ENCODE results near the gene BMP4.

Gene BMP4

DNA sequence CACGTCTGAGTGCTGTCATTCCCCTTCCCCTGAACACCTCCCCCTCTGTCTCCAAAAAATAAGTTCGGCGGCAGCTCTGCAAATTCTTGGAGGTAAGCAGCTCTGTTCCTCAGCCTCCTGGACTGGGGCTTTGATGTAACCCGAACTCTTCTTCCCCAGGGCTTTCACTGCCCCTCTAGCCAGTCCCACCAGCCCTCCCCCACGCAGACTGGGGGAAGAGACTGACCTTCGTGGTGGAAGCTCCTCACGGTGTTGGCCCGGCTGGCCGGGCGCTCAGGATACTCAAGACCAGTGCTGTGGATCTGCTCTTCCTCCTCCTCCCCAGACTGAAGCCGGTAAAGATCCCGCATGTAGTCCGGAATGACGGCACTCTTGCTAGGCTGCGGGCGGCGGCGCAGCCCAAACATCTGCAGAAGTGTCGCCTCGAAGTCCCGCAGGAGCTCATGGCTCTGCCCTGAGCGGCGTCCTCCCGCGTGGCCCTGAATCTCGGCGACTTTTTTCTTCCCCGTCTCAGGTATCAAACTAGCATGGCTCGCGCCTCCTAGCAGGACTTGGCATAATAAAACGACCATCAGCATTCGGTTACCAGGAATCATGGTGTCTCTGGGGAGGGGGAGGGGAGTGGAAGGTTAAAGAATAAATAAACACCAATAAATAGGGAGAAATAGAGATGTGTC lies 4.9 kb downstream of the BMP4 start:
- H3K27me3 ChIP-seq (ENCODE audit: control insufficient read depth, low read length): peaks cover 23% of the 10 kb centered on the region
- no peak overlapping the region for H3K4me2 ChIP-seq (ENCODE audit: low read length)
- H3K79me2 ChIP-seq (ENCODE audit: control insufficient read depth, low read length): no peaks in the 10 kb centered on the region
- H3F3A ChIP-seq (ENCODE audit: control insufficient read depth, insufficient read depth): no peaks in the 10 kb centered on the region
- H3K4me1 ChIP-seq (ENCODE audit: control insufficient read depth, low read length): peaks cover 4% of the 10 kb centered on the region; the same call in 1 of the 2 replicates
- TF ChIP-seq CTCF (IDR thresholded peaks at IDR 0.05; ENCODE audit: low read depth, low read length, poor library complexity, severe bottlenecking) (no peak), EZH2phosphoT487 (IDR thresholded peaks at IDR 0.05; ENCODE audit: borderline replicate concordance, low read length) (no peak)
- no peaks in the 10 kb centered on the region for H3K9me3 ChIP-seq (ENCODE audit: control insufficient read depth, insufficient read depth, low read length)
- no peak overlapping the region for H3K27ac ChIP-seq (ENCODE audit: low read depth, low read length)
- no peaks in the 10 kb centered on the region for H3K36me3 ChIP-seq (ENCODE audit: control insufficient read depth, low read length)
- H3K9me2 ChIP-seq (replicated peaks; ENCODE audit: control insufficient read depth, low read length): no peaks in the 10 kb centered on the region
- no peak overlapping the region for H3K4me3 ChIP-seq (ENCODE audit: low read length)
- H4K20me1 ChIP-seq (ENCODE audit: control insufficient read depth, insufficient read depth, low read depth, low read length): no peaks in the 10 kb centered on the region

DNA sequence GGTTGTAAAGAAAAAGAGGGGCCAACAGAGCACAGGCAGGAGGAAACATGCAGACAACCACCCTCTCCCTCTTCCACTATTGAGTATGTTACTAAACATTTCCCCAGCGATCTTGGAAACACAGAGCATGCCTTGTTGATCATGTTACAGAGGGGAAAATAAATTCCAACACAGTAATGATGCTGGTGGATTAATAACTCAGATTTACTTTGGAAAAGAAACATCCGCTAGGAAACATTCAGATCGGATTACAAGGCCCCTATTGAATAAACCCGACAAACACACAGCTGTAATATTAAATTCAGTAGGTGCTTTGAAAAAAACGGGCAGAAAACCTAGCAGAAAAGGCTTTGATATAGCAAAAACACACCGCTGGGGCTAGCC lies 5.4 kb downstream of the BMP4 start:
- no peaks in the 10 kb centered on the region for H3K9me3 ChIP-seq (ENCODE audit: control insufficient read depth, insufficient read depth, low read length)
- no peak overlapping the region for H3K4me3 ChIP-seq (ENCODE audit: low read length)
- no peaks in the 10 kb centered on the region for H3K9me2 ChIP-seq (replicated peaks; ENCODE audit: control insufficient read depth, low read length)
- H3F3A ChIP-seq (ENCODE audit: control insufficient read depth, insufficient read depth): no peaks in the 10 kb centered on the region
- TF ChIP-seq EZH2phosphoT487 (IDR thresholded peaks at IDR 0.05; ENCODE audit: borderline replicate concordance, low read length): no peak
- TF ChIP-seq CTCF (IDR thresholded peaks at IDR 0.05; ENCODE audit: low read depth, low read length, poor library complexity, severe bottlenecking): no peak
- H3K27ac ChIP-seq (ENCODE audit: low read depth, low read length): no peak overlapping the region
- peaks cover 23% of the 10 kb centered on the region for H3K27me3 ChIP-seq (ENCODE audit: control insufficient read depth, low read length)
- H4K20me1 ChIP-seq (ENCODE audit: control insufficient read depth, insufficient read depth, low read depth, low read length): no peaks in the 10 kb centered on the region
- H3K4me2 ChIP-seq (ENCODE audit: low read length): no peak overlapping the region
- H3K4me1 ChIP-seq (ENCODE audit: control insufficient read depth, low read length): peaks cover 3% of the 10 kb centered on the region; the same call in 1 of the 2 replicates
- H3K79me2 ChIP-seq (ENCODE audit: control insufficient read depth, low read length): no peaks in the 10 kb centered on the region
- no peaks in the 10 kb centered on the region for H3K36me3 ChIP-seq (ENCODE audit: control insufficient read depth, low read length)

GRCh38 chr14:53950031-53950793 lies 6.4 kb downstream of the BMP4 start:
- Histone ChIP-seq H3K4me3 (ENCODE audit: low read length) (no peak overlapping the region), H3K4me2 (ENCODE audit: low read length) (no peak overlapping the region), H3K9me2 (replicated peaks; ENCODE audit: control insufficient read depth, low read length) (no peaks in the 10 kb centered on the region), H3K27ac (ENCODE audit: low read depth, low read length) (no peak overlapping the region), H3K4me1 (ENCODE audit: control insufficient read depth, low read length) (peaks cover 3% of the 10 kb centered on the region; the same call in 1 of the 2 replicates), H3K36me3 (ENCODE audit: control insufficient read depth, low read length) (no peaks in the 10 kb centered on the region), H3F3A (ENCODE audit: control insufficient read depth, insufficient read depth) (no peaks in the 10 kb centered on the region), H3K27me3 (ENCODE audit: control insufficient read depth, low read length) (peaks cover 14% of the 10 kb centered on the region), H3K79me2 (ENCODE audit: control insufficient read depth, low read length) (no peaks in the 10 kb centered on the region), H4K20me1 (ENCODE audit: control insufficient read depth, insufficient read depth, low read depth, low read length) (no peaks in the 10 kb centered on the region), H3K9me3 (ENCODE audit: control insufficient read depth, insufficient read depth, low read length) (no peaks in the 10 kb centered on the region)
- TF ChIP-seq EZH2phosphoT487 (IDR thresholded peaks at IDR 0.05; ENCODE audit: borderline replicate concordance, low read length) (no peak), CTCF (IDR thresholded peaks at IDR 0.05; ENCODE audit: low read depth, low read length, poor library complexity, severe bottlenecking) (no peak)

All from DOHH2 (cell line).